A673 (cell line): ENCODE measurements around the gene DAD1. TPM values are rescaled to one million over a fixed set of nuclear protein-coding genes. Genes with fewer than 3 reads are reported as not detected.

Experiments
- BruUV-seq: library from RNA; stranded (reverse); fragments of 400-500 nt; replicated peaks from 2 replicates; lab custom pipeline; 2021; lab: Mats Ljungman, UMichigan
- CTCF ChIA-PET: fragments of 300-600 bp; sonication (Branson Sonifier 250); formaldehyde crosslinking; loops from one replicate; lab custom pipeline; 2022; ENCODE audit warnings: antibody characterized with exemption; lab: Charles Lee
- POLR2A ChIA-PET: fragments of 300-600 bp; sonication (Branson Sonifier 250); formaldehyde crosslinking; loops from one replicate; lab custom pipeline; 2022; ENCODE audit warnings: antibody characterized with exemption; ENCODE audit not compliant: low non-redundant PET; lab: Charles Lee
- DNase-seq: peaks from one replicate; pipeline ENCODE4 v3.0.0-alpha.2; 2015; ENCODE audit warnings: low spot score
- H3K27ac ChIP-seq: fragments of 200-600 bp; sonication (generic); 2 replicates; pipeline ENCODE4 v1.5.1; 2016; ENCODE audit warnings: mixed run types, low read depth, mild to moderate bottlenecking, mixed read lengths, antibody characterized with exemption, low read length; ENCODE audit not compliant: poor library complexity, severe bottlenecking
- H3K27me3 ChIP-seq: fragments of 200-600 bp; sonication (generic); replicated peaks from 2 replicates; pipeline ENCODE4 v1.6.1; 2017; ENCODE audit warnings: mixed run types, low read depth, mild to moderate bottlenecking, mixed read lengths, antibody characterized with exemption, low read length; ENCODE audit not compliant: insufficient read depth, poor library complexity
- H3K36me3 ChIP-seq: fragments of 200-600 bp; sonication (generic); 2 replicates; pipeline ENCODE4 v1.6.1; 2016; ENCODE audit warnings: mixed run types, mild to moderate bottlenecking, mixed read lengths, antibody characterized with exemption, low read length; ENCODE audit not compliant: insufficient read depth, poor library complexity, severe bottlenecking
- H3K4me1 ChIP-seq: fragments of 200-600 bp; sonication (generic); 2 replicates; pipeline ENCODE4 v1.6.1; 2017; ENCODE audit warnings: mixed run types, mild to moderate bottlenecking, mixed read lengths, antibody characterized with exemption, low read length; ENCODE audit not compliant: insufficient read depth, poor library complexity, severe bottlenecking
- H3K4me3 ChIP-seq: fragments of 200-600 bp; sonication (generic); 2 replicates; pipeline ENCODE4 v1.5.1; 2016; ENCODE audit warnings: low read depth, mixed run types, mild to moderate bottlenecking, mixed read lengths, low read length; ENCODE audit not compliant: poor library complexity, severe bottlenecking
- H3K9me3 ChIP-seq: fragments of 200-600 bp; sonication (generic); 2 replicates; pipeline ENCODE4 v1.6.1; 2016; ENCODE audit warnings: mixed run types, low read depth, mild to moderate bottlenecking, mixed read lengths, antibody characterized with exemption, low read length; ENCODE audit not compliant: poor library complexity, severe bottlenecking
- EZH2 ChIP-seq: fragments of 200-600 bp; sonication (generic); IDR thresholded peaks from 2 replicates; pipeline ENCODE4 v1.6.1; 2017; ENCODE audit warnings: borderline replicate concordance, low read depth, mild to moderate bottlenecking, mixed read lengths, antibody characterized with exemption, low read length; ENCODE audit not compliant: poor library complexity, severe bottlenecking
- intact Hi-C: fragments of 100-400 bp; cut with micrococcal nuclease; formaldehyde crosslinking; loops from one replicate; pipeline ENCODE4 v1.10.0; 2022; ENCODE audit not compliant: unreplicated experiment
- total RNA-seq: library from RNA; stranded (reverse); gene quantifications from 2 replicates; pipeline ENCODE4 v1.2.3, GENCODE V29; 2021
- TF ChIP-seq, protein P1 (sequence below): fragments of 300-800, 200-600 bp; sonication (generic); conservative IDR thresholded peaks from 2 replicates; pipeline ENCODE4 v1.5.1; 2017; ENCODE audit warnings: low read depth, mild to moderate bottlenecking, antibody characterized with exemption, low read length, moderate library complexity, mixed read lengths

The DAD1 gene
- total RNA-seq, 1 experiment from 2014 or later: 261 TPM

DNA sequence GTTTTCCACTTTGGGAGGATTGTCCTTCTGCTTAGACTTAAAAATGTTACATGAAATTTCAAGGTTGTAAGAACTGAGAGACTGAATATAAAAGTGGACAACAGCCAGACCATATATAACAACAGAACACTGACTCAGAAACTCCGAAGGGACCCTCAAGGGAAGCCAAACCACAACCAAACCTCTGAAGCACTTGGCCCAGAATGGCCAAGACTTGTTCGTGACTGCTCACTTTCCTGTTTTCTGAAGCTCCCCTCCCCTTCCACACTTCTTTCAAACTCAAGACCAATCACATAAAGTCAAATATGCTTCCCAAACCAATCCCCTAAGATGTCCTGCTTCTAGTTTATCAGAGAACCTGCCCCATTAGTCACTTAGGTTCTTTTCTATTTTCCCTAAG is 41.5 kb upstream of the DAD1 start:
- no peaks in the 10 kb centered on the region for H3K4me1 ChIP-seq
- no peaks in the 10 kb centered on the region for H3K36me3 ChIP-seq
- TF ChIP-seq, protein P1, sequence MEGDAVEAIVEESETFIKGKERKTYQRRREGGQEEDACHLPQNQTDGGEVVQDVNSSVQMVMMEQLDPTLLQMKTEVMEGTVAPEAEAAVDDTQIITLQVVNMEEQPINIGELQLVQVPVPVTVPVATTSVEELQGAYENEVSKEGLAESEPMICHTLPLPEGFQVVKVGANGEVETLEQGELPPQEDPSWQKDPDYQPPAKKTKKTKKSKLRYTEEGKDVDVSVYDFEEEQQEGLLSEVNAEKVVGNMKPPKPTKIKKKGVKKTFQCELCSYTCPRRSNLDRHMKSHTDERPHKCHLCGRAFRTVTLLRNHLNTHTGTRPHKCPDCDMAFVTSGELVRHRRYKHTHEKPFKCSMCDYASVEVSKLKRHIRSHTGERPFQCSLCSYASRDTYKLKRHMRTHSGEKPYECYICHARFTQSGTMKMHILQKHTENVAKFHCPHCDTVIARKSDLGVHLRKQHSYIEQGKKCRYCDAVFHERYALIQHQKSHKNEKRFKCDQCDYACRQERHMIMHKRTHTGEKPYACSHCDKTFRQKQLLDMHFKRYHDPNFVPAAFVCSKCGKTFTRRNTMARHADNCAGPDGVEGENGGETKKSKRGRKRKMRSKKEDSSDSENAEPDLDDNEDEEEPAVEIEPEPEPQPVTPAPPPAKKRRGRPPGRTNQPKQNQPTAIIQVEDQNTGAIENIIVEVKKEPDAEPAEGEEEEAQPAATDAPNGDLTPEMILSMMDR: no peak
- no peak for TF ChIP-seq EZH2
- H3K27ac ChIP-seq: no peak overlapping the region
- no peak for DNase-seq
- BruUV-seq: no TSS peak
- no peaks in the 10 kb centered on the region for H3K9me3 ChIP-seq
- no peak overlapping the region for H3K4me3 ChIP-seq
- no peaks in the 10 kb centered on the region for H3K27me3 ChIP-seq
- ChIA-PET POLR2A (interaction anchor here (0.7 kb wide), 1 partner anchor 588 kb away, joined by 3 read pairs; no protein-coding TSS in a partner anchor), CTCF (interaction anchor here (0.6 kb wide), 1 partner anchor 192 kb away, joined by 3 read pairs; no protein-coding TSS in a partner anchor)
- intact Hi-C loops: no loop called here

DNA sequence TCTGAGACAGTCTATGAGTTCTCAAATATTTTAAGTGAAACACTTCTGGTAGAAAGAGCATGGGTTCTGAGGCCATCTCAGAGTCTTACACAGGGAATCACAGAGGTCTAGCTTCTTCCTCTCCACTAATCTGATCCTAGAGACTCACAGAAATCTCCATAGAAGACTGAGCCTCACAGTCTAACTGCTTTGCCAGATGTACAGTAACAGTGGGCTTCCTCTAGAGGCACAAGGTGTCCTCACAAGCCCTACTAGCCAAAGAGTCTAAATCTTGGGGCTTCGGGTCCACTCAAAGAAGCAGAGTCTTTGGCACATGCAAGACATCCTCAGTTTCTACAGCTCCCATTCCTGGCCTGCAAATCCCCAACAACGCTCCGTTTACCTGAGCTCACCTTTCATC is 41.0 kb upstream of the DAD1 start:
- Histone ChIP-seq H3K27me3 (no peaks in the 10 kb centered on the region), H3K4me1 (no peaks in the 10 kb centered on the region), H3K4me3 (no peak overlapping the region), H3K36me3 (no peaks in the 10 kb centered on the region), H3K9me3 (no peaks in the 10 kb centered on the region), H3K27ac (no peak overlapping the region)
- BruUV-seq: no TSS peak
- DNase-seq: no peak
- CTCF ChIA-PET: interaction anchor here (0.6 kb wide), 1 partner anchor 192 kb away, joined by 3 read pairs; no protein-coding TSS in a partner anchor
- TF ChIP-seq EZH2: no peak
- TF ChIP-seq, protein P1: no peak
- intact Hi-C loops: no loop called here
- POLR2A ChIA-PET: no interaction called here

DNA sequence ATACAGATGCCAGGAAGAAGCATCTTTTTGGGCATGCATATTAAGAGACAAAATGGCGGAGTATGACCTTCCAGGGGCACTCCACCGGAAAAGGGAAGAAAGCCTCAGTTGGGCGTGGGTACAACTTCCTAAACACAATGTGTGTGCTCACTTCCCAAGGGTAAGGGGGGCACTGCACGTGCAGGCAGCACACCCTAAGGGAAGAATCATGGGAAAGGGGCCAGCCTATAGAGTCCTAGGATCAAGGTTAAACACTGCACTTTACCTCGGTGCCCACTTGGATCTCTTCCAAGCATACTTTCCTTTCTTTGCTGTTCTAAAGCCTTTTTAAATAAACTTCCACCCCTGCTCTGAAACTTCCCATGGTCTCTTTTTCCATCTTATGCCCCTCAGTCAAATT is 40.3 kb upstream of the DAD1 start:
- no peak overlapping the region for H3K27ac ChIP-seq
- H3K4me1 ChIP-seq: no peaks in the 10 kb centered on the region
- no peaks in the 10 kb centered on the region for H3K9me3 ChIP-seq
- H3K27me3 ChIP-seq: no peaks in the 10 kb centered on the region
- no peaks in the 10 kb centered on the region for H3K36me3 ChIP-seq
- BruUV-seq: no TSS peak
- TF ChIP-seq, protein P1: no peak
- TF ChIP-seq EZH2: no peak
- H3K4me3 ChIP-seq: no peak overlapping the region
- intact Hi-C loops: no loop called here
- DNase-seq: no peak
- ChIA-PET CTCF (no interaction called here), POLR2A (no interaction called here)
